HG03457 (cell line): Measurements from ENCODE around the gene NKX2-2.
A peak's percentile ranks its signal among the peaks of the same experiment; 100 is the strongest.

Source experiments
- ATAC-seq: cut with Tn5 transposase; IDR thresholded peaks from one replicate; pipeline ENCODE4 v1.9.1; 2021; ENCODE audit warnings: moderate number of reproducible peaks; ENCODE audit not compliant: unreplicated experiment

The NKX2-2 gene

DNA sequence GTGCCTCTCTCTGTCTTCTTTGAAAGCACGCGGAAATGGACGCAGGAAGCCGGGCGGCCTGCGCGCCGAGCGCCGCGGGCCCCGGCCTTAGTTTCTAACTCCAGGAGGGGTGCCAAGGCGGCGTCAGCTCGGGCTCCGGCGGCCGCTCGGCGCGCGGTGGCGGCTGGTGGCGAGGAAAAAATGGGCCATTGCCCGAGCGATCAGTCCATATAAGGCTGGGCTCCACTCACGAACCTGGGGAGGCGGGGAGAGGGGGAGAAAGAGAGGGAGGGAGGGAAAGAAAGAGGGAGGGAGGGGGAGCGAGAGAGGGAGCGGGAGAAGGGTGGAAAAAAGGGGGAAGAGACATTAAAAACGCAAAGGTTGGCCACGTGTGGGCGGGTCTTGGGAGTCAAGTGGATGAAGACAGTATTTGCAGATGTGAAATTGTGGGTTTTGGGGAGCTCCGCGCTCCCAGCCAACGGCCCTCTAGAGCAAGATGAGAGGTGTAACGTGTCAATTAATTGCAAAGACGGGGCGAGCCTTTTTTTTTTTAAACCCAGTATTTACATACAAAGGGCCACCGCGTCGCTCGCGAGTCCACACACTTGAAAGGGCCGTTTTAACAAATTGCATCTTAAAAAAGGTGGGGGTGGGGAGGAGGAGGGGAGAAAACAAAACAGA lies at the start of gene NKX2-2:
Gene NKX2-2, minus strand, starts transcription at position 184 of the 660 bp plus-strand sequence. CDS start 395 bp downstream, outside the sequence.
- no peak for ATAC-seq

DNA sequence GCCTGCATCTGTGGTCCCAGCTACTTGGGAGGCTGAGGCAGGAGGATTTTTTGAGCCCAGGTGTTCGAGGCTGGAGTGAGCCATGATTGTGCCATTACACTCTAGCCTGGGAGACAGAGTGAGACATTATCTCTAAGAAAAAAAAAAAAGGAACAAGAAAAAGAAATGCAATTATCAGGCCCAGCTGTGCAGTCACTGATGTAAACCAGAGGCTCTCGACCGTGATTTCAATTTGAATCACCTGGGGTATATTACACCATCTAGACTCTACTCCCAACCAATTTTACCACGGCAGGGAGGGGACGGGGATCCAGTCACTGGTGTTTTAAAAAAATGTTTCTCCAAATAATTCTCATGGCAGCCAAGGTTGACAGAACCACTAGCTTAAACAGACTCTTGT lies 48.8 kb upstream of the NKX2-2 start:
- ATAC-seq, result no peak

DNA sequence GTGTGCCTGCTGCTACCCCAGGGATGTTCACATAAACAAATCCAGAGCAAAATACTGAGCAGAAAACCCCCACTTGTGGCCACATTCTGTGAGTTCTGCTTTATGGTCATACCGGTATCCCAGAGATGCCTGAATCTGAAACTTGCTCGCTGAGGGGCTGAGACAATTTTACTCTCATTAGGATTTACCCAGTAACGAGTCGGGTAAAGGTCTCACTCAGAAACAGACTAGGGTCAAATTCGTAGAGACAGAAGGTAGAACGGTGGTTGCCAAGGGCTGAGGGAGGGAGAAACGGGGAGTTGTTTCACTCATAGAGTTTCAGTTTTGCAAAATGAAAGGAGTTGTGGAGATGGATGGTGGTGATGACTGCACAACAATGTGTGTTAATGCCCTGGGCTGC lies 45.4 kb upstream of the NKX2-2 start:
- ATAC-seq, result no peak

DNA sequence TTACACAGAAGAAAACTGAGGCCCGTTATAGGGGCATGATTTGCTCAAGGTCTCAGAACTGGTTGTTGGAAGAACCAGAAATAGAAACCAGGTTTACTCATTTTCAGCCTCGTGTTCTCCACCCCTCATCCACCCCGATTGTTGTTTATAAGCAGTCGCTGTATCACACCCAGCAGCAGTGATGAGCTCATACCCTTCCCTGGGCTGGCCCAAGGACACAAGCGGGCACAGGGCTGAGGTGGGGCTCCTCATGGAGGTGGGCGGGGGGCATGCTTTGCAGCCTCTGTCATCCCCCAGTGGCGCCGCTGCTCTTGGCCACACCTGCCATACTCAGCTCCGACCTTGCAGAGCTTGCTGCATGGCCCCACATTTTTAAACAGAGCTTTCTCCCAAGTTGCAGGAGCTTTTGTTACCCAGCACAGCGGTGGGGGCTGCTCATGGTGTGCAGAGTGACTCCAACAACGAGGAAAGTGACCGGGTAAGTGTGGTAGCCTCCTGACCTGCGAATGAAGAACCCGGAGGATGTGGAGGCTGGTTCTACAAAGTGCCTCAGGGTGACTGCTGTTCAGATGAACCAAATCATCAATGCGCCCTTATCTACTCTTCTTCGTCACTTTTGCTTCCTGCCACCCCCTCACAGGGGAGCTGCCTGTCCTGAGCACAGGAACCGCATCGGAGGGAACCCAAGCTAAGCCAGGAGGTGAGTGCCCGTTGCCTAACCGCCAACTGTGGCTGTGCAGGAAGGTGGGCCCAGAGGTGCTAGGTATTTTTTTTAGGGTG lies 43.6 kb upstream of the NKX2-2 start:
- no peak for ATAC-seq

DNA sequence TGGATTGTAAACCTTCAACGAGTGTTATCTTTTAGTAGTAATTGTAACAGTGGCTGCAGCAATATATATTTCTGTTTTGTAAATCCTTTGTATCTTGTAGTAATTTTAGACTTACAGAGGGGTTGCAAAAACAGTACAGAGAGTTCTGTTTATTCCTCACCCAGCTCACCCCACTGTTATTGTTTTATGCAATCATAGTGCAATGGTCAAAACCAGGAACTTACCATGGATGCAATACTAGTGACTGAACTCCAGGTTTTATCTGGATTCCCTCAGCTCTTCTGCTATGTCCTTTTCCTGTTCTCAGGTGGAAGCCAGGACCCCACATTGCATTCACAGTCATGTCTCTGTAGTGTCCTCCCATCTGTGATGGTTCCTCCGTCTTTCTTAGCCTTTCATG lies 42.5 kb upstream of the NKX2-2 start:
- ATAC-seq, result no peak

DNA sequence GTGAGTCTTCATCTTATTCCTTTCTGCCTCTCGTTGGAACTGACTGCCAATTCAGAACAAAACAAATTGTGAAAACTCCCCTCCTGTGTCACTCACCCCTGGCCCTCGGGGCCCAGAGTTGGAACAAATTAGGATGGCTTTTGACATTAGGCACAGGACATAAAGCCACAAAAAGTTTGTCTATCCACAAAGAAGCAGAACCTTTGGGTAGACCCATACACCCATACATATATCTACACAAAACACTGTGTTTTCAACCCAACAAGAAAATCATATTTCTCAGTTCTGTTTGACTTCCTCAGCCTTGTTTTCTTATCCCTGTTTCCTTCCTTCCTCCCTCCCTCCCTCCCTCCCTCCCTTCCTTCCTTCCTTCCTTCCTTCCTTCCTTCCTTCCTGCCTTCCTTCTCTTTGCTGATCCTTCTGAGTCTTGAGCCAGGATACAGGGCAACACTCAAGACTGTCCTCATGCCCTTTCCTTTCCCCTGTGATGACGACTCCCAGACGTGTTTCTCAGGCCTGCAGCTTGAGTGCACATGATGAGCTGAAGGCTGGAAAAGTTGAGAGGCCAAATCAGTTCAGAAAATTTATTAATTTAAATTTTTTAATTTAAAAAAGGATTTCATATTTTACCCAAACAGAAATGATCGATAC lies 41.7 kb upstream of the NKX2-2 start:
- no peak for ATAC-seq

DNA sequence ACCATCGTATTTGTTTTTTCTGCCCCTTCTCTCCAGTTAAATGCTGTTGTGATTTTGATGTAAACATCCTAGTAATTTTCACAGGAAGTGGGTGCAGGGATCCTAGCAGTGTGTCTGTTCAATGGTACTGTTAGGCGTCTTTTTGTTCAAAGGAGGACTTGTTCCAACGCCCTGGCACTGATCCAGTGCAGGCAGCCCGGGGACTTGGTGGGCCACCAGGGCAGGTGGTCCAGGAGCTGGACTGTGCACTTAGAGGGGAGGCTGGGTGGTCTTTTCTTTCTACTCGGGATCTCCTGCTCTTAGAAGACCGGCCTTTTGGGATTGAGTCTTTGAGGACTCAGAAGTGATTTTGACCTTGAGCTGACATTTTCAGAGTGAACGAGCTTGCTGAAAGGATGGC lies 41.1 kb upstream of the NKX2-2 start:
- ATAC-seq, result no peak

DNA sequence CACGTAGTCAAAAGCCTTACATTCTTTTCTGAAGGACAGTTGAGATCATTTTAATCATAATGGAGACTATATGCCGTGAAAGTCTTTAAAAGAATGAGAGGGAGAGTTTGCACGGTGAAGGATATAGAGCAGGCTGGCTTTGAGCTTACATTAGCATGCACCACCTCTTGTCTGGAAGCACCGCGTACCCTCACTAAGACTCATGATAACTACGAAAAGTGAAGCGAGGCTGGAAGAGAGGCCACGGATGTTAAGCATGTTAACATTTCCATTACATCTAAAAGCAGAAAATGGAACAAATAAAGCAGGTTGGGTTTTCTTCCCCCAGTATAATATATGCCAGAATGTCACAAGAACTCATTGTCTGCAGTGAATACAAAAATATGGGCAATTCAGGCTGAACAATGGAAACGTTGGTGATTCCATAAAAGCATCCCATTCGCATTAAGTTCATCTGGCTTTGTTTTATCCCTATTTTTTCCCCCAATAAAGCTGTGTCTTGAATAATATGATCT lies 40.6 kb upstream of the NKX2-2 start:
- no peak for ATAC-seq

DNA sequence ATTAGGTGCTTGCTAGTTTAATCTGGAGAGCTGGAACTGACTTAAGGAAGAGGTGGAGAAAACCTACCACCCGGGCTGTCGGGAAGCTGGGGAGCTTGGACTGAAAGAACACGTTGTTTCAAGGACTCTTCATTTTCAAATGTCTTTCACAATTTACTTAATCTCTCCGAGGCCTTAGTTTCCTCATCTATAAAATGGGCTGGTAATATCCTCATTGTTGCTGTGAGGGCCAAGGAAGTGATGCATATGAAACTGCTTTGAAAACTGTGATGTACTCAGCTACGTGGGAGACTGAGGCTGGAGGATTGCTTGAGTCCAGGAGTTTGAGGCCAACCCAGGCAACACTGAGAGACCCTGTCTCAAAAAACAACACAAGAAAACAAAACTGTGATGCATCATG lies 36.7 kb upstream of the NKX2-2 start:
- no peak for ATAC-seq

DNA sequence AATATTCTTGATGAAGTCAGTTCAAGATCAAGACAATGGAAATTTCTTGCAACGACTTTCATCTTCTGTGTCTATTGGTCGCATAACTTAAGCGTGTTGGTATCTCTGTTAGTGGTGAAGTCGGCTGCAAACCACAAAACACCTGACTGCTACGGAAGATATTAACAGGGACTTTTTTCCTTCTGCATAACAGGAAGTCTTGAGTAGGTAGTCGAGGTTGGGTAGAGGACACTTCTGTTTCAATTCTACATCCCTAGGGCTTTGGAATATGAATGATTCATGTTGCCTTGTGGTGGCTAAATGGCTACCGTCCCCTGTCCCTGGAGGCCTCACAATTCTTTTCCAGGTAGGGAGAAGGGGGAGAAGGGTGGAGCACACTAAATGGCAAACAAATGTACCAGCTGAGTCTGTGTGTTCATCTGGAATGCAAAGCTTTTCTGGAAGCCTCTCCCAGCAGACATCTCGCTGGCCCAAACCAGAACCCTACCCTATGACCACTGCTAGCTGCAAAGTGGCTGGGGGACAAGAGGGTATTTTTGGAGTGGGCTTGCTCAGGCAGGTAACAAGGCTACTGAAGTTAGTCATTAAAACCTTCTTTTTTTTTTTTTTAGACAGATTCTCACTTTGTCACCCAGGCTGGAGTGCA lies 34.6 kb upstream of the NKX2-2 start:
- ATAC-seq, result peak; percentile 74

DNA sequence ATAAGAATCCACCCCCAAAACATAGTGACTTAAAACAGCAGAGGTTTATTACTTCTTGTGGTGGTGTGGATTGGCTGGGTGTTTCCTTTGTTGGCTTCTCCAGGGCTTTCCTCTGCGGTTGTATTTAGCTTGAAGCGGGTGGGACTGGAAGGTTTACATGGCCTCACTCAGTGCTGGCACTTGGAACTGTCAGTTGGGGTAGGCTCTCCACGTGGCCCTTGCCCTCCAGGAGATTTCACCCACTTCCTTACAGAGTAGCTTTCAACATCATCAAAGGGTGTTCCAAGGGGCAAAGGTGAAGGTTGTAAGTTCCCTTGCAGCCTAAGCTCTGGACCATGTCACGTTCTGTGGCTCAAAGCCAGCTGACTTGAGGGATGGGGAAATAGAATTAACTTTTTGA lies 32.5 kb upstream of the NKX2-2 start:
- no peak for ATAC-seq

DNA sequence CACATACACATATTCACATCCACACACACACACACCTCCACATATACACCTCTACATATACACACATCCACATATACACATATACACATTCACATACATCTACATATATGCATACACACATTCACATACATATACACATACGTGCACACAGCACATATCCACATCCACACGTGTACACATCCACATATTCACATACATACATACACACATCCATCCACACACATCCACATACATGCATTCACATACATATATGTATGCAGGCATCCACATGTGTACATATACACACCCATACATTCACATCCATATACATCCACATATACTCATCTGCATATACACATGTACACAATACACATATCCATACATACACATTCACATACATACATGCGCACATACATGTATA lies 25.6 kb upstream of the NKX2-2 start:
- no peak for ATAC-seq

DNA sequence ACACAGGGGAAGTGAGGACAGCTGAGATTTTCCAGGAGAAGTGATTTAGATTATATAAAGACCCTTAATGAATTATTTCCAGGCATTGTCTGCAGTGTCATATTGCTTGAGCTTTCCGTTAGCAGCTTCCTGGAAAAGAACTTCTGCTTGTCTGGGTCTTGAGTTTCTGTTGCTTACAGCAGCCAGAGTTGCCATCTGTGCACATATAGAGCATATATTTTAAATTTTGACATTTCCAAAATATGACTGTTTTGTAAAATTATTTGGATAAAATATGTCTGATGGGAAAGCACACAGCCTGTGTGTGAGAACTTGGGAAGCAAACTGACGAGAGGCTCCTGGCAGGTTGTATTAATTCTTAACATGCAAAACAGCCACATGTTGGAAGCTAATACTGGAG lies 21.0 kb upstream of the NKX2-2 start:
- ATAC-seq, result no peak

DNA sequence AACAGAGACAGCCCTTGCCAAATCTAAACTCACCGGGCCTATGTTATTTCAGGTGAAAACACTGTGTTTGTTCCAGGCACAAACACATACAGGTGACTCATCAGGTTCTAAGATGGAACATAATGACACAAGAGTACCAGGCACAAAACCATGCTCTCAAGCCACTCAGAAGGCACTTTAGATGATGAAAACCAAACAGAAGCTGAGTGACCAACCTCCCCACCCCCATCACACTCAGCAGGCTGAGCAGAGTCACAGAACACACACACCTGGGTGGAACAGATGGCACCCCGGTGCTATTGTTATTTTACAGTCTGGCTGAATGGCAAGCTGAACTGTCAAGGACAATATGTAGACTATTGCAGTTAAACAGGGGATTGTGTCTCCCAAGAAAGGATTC lies 20.6 kb upstream of the NKX2-2 start:
- no peak for ATAC-seq

DNA sequence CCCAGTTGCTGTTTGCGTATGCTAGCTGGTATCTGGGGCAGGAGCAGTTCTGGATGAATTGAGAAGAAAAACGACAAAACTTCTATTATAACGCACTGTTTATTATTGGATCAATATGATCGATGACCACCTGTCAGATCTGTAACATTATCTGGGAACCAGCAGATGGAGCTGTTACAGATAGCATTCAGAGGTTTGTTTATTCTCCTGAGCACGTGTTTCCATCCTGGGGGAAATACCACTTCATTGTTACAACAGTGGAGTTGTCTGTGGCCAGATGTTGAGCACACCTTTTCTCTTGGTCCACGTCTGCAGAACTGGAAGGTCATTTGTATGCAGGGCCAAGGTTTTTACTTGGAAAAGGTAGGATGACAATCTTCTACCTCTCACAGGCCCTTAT lies 16.0 kb upstream of the NKX2-2 start:
- no peak for ATAC-seq

DNA sequence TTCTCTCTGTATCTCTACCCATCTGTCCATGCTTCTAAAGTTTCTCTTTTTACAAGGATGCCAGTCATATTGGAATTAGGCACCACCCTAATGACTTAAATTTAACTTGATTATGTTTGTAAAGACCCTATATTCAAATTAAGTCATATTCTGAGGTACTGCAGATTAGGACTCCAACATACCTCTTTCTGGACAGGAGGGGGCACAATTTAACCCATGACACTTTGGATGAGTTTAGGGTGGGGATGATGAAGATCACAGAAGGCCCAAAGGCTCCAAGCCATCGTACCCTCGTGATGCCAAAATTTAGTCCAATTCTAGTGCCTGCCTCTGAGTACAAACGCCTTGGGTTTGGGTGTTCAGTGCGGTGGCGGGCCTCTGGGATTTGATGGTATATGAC lies 15.0 kb upstream of the NKX2-2 start:
- ATAC-seq, result no peak

DNA sequence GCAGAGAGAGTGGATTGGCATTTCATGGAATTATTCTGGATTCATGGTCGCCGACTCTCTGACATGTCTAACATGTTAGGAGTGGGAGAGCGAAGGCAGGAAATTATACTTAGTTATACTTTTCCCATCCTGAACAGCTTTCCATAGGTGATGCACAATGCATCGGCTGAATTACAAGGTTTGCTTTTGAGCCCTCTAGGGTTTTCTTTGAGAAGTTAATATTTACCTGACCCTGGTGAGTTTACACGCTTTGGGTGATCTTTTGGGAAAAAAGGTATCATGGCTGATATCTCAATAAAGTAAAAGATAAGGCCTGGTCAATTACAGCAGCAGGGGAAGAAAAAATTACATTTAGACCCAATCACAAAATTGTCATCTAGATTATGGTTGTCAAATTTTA lies 14.0 kb upstream of the NKX2-2 start:
- ATAC-seq, result no peak

DNA sequence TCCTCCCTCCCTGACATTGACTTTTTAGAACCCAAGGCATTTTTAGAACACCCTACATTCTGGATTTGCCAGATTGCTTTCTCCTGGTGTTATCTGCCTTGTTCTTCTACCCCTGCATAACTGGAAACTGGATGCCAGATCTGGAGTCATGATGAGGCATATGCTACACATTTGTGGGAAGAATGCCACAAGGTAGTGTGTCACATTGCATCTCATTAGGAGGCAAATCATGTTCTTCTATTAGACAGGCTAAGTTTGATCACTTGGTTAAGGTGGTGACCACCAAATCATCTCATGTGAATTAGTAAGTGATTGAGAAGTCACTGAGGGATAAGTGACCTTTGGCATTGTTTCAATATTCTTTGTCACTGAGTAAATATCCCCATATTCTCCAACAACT lies 12.9 kb upstream of the NKX2-2 start:
- ATAC-seq, result no peak

DNA sequence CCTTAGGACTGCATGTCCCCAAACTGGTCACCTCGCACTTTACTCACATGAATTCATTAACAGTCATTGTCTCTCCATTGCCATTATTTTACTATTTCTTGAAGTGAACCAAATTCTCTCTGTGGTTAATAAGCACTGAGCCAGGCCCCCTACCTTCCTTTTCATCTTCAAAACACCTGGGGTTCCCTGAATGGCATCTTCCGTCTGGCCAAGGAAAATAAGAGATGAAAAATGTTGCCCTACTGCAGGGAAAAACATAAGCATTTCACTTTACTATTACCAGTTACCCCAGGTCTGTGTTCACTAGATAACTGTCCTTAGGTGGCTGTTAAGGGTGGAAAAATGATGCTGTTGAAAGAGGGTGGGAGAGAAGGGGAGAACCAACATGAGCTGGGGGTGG lies 10.0 kb upstream of the NKX2-2 start:
- no peak for ATAC-seq

DNA sequence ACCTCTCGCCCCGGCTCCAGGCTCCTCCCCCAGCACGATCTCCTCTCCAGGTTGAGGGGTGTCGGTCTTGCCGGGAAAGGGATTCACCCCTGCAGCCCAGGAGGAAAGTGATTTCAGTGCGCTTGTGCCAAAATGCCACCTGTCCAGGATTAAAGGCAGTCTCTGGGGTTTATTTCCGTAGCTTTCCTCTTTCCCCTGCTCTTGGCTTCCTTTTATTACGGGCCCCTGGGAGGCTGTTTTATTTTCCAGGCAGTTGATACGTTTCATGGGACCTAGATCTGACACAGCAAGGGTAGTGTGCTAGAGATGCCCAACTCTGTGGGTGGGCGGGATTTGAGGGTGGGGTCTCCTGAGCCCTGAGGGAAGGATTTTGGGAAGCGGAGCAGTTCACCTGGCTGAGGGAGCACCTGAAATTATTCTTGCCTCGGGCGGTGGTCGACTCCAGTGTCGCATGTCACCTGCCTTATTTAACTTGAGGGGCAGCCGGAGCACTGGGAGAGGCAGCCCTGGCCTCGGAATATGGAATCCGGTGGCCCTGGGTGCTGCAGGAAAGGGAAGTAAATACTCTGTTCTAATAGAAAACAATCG lies 9.5 kb upstream of the NKX2-2 start:
- no peak for ATAC-seq
